ENCODE results near the gene BCO2.
A peak's percentile ranks its signal among the peaks of the same experiment; 100 is the strongest.
"Not testable (repeated sequence)": the region's sequence is repeated elsewhere in the genome, so short reads cannot be mapped to it uniquely, and the experiment has no call there.

The BCO2 gene

GRCh38 chr11:112174789-112175598, at the start of gene BCO2:
Gene BCO2, plus strand, starts transcription at chr11:112175512. Its CDS starts 90 bp downstream, at chr11:112175602.
- DNase-seq (ENCODE audit: low spot score) = peak; percentile 60

- DNase-seq (ENCODE audit: low spot score) = no peak
These were observed 48.3 kb upstream of the BCO2 start for GRCh38 chr11:112127056-112127455.

- DNase-seq (ENCODE audit: low spot score) = no peak
These were observed 46.7 kb upstream of the BCO2 start for GRCh38 chr11:112128483-112129121.

GRCh38 chr11:112129656-112130055, 45.7 kb upstream of the BCO2 start:
- DNase-seq (ENCODE audit: low spot score) = no peak

GRCh38 chr11:112132737-112133136, 42.6 kb upstream of the BCO2 start:
- DNase-seq (ENCODE audit: low spot score) = no peak

GRCh38 chr11:112134473-112134872, 40.8 kb upstream of the BCO2 start:
- DNase-seq (ENCODE audit: low spot score) = no peak

- no peak for DNase-seq (ENCODE audit: low spot score)
These were observed 31.7 kb upstream of the BCO2 start for GRCh38 chr11:112143597-112143996.

- DNase-seq (ENCODE audit: low spot score) = no peak
These were observed 24.8 kb upstream of the BCO2 start for GRCh38 chr11:112150517-112150916.

- DNase-seq (ENCODE audit: low spot score) = no peak
These were observed 19.0 kb upstream of the BCO2 start for GRCh38 chr11:112156153-112156955.

GRCh38 chr11:112156956-112157766, 18.2 kb upstream of the BCO2 start:
- no peak for DNase-seq (ENCODE audit: low spot score)

GRCh38 chr11:112159098-112160065, 15.9 kb upstream of the BCO2 start:
- DNase-seq (ENCODE audit: low spot score) = no peak

- DNase-seq (ENCODE audit: low spot score) = no peak
These were observed 15.0 kb upstream of the BCO2 start for GRCh38 chr11:112160091-112160848.

- DNase-seq (ENCODE audit: low spot score) = no peak
These were observed 14.3 kb upstream of the BCO2 start for GRCh38 chr11:112161012-112161411.

GRCh38 chr11:112162200-112162599, 13.1 kb upstream of the BCO2 start:
- DNase-seq (ENCODE audit: low spot score) = not testable (repeated sequence)

GRCh38 chr11:112162761-112163546, 12.4 kb upstream of the BCO2 start:
- DNase-seq (ENCODE audit: low spot score) = no peak

- peak; percentile 42 for DNase-seq (ENCODE audit: low spot score)
These were observed 11.2 kb upstream of the BCO2 start, which contains the start of gene IL18 for GRCh38 chr11:112163875-112164685. Gene IL18, minus strand, starts transcription at chr11:112164094. Its CDS starts 9,041 bp downstream, at chr11:112155053.

GRCh38 chr11:112165049-112165448, 10.3 kb upstream of the BCO2 start:
- DNase-seq (ENCODE audit: low spot score) = peak; percentile 26

GRCh38 chr11:112166562-112166961, 8.8 kb upstream of the BCO2 start:
- peak; percentile 50 for DNase-seq (ENCODE audit: low spot score)

Measured in HuH-7 (cell line).